KMS-11 (cell line): ENCODE results near the gene LETMD1.
A peak's percentile ranks its signal among the peaks of the same experiment; 100 is the strongest.

Source experiments
- H2AFZ ChIP-seq: fragments of 200-600 bp; sonication (generic); 2 replicates; pipeline ENCODE4 v1.6.1; 2016; ENCODE audit warnings: antibody characterized with exemption, mixed run types, low read depth
- H3K27ac ChIP-seq: fragments of 200-600 bp; sonication (generic); 2 replicates; pipeline ENCODE4 v1.6.1; 2016; ENCODE audit warnings: mild to moderate bottlenecking, mixed run types
- H3K27me3 ChIP-seq: fragments of 200-600 bp; sonication (generic); 2 replicates; pipeline ENCODE4 v1.6.1; 2017; ENCODE audit warnings: mild to moderate bottlenecking, low read depth, mixed run types, moderate library complexity; ENCODE audit not compliant: insufficient read depth
- H3K36me3 ChIP-seq: fragments of 200-600 bp; sonication (generic); 2 replicates; pipeline ENCODE4 v1.6.1; 2017; ENCODE audit warnings: mild to moderate bottlenecking, mixed run types; ENCODE audit not compliant: insufficient read depth
- H3K4me1 ChIP-seq: fragments of 200-600 bp; sonication (generic); 2 replicates; pipeline ENCODE4 v1.6.1; 2016; ENCODE audit warnings: mild to moderate bottlenecking, low read depth, mixed run types; ENCODE audit not compliant: poor library complexity, severe bottlenecking
- H3K4me2 ChIP-seq: fragments of 200-600 bp; sonication (generic); 2 replicates; pipeline ENCODE4 v1.7.0; 2016; ENCODE audit warnings: mild to moderate bottlenecking, mixed run types
- H3K4me3 ChIP-seq: fragments of 200-600 bp; sonication (generic); IDR thresholded peaks from 2 replicates; pipeline ENCODE4 v1.6.1; 2017; ENCODE audit warnings: low read depth, low read length, mixed read lengths; ENCODE audit not compliant: insufficient read depth
- H3K79me2 ChIP-seq: fragments of 200-600 bp; sonication (generic); 2 replicates; pipeline ENCODE4 v1.6.1; 2016; ENCODE audit warnings: low read depth, mixed run types; ENCODE audit not compliant: insufficient read depth
- H3K9ac ChIP-seq: fragments of 200-600 bp; sonication (generic); 2 replicates; pipeline ENCODE4 v1.6.1; 2016; ENCODE audit warnings: mild to moderate bottlenecking, mixed run types
- H4K20me1 ChIP-seq: fragments of 200-600 bp; sonication (generic); 2 replicates; pipeline ENCODE4 v1.6.1; 2016; ENCODE audit warnings: mild to moderate bottlenecking, mixed run types; ENCODE audit not compliant: insufficient read depth
- CTCF ChIP-seq: fragments of 200-600 bp; sonication (generic); conservative IDR thresholded peaks from 2 replicates; pipeline ENCODE4 v1.6.1; 2017; ENCODE audit warnings: low read depth, mild to moderate bottlenecking, antibody characterized with exemption, low read length, moderate library complexity, mixed read lengths

The LETMD1 gene

GRCh38 chr12:51070004-51070403, 21.9 kb downstream of the LETMD1 start:
- H3K9ac ChIP-seq = no peak overlapping the region
- H3K4me2 ChIP-seq = peak overlapping the region; percentile 1; the same call in 1 of the 2 replicates
- H2AFZ ChIP-seq = no peak overlapping the region
- no peaks in the 10 kb centered on the region for H3K27me3 ChIP-seq
- peaks cover 28% of the 10 kb centered on the region for H3K4me1 ChIP-seq
- no peak overlapping the region; the same call in 1 of the 2 replicates for H3K27ac ChIP-seq
- H4K20me1 ChIP-seq = no peaks in the 10 kb centered on the region
- no peaks in the 10 kb centered on the region for H3K36me3 ChIP-seq
- TF ChIP-seq CTCF = no peak
- H3K79me2 ChIP-seq = no peaks in the 10 kb centered on the region
- H3K4me3 ChIP-seq = no peak overlapping the region

DNA sequence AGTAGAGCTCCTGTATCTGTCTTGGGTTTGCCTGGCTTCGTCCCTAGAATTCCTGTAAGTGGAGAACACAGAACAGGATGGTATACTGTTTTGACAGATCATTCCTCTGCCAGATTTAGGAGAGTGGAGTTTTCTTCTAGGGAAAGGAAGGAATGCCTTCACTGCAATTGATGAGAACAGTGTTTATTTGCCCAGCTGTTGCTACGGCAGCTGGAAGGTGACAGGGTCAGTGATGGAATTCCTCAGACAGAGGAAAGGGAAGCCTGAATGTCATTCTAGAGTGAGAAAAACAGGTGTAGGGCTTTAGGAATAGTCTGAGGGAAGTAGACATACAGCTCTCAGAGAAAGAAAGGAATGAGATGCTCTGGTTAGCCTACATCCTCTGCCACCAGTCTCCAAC, 23.5 kb downstream of the LETMD1 start:
- no peak overlapping the region for H3K4me3 ChIP-seq
- H3K36me3 ChIP-seq = no peaks in the 10 kb centered on the region
- TF ChIP-seq CTCF = no peak
- H4K20me1 ChIP-seq = no peaks in the 10 kb centered on the region
- no peak overlapping the region for H3K27ac ChIP-seq
- H3K79me2 ChIP-seq = no peaks in the 10 kb centered on the region
- H3K27me3 ChIP-seq = no peaks in the 10 kb centered on the region
- H2AFZ ChIP-seq = no peak overlapping the region
- H3K9ac ChIP-seq = no peak overlapping the region
- peaks cover 13% of the 10 kb centered on the region for H3K4me1 ChIP-seq
- no peak overlapping the region for H3K4me2 ChIP-seq

DNA sequence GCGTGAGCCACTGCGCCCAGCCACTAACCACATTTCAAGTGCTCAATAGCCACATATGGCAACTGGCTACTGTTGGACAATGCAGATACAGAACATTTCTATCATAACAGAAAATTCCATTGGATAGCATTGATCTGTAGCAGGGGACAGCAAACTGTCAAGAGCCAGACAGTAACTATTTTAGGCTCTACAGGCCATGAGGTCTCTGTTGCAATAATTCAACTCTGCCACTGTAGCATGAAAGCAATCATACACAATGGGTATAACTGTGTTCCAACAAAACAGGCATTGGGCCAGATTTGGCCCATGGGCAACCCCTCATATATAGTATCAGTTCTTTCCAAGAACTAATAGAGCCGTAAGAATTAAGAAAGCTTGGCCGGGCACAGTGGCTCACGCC, 27.3 kb downstream of the LETMD1 start:
- Histone ChIP-seq H4K20me1 (no peaks in the 10 kb centered on the region), H3K9ac (no peak overlapping the region), H3K79me2 (no peaks in the 10 kb centered on the region), H3K27ac (no peak overlapping the region), H3K4me1 (peaks cover 4% of the 10 kb centered on the region), H2AFZ (no peak overlapping the region), H3K36me3 (no peaks in the 10 kb centered on the region), H3K4me2 (no peak overlapping the region), H3K27me3 (no peaks in the 10 kb centered on the region), H3K4me3 (no peak overlapping the region)
- no peak for TF ChIP-seq CTCF

DNA sequence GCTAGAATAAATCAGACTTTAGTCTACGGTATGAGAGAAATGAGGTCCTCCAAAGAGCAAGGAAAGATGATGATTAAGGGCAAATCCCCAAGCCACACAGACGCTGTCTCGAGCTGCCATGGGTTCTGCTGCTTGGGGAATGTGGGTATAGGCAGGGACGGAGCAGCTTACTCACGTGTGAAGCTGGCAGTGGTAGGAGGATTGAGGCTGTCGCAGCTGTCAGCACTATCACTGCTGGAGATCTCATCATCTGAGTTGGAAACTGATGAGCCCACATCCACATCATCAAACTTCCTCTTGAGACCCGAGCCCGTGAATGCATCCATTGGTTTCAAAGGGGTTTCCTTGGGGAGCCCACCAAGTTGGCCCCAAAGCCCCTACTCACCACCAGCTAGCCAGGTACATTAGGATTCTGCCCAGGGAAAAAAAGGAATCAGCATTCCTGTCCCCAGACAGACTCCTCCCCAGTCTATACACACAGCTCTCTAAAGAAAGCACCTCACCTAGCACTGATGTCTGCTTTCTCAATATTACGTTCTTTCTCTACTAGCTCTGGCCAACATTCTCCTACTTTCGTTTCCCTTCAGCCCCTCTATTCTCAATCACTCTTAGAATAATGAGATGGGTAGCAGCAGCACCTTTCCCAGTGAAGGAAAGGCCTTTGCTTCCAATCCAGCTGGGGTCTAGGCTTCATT, 28.3 kb downstream of the LETMD1 start:
- no peaks in the 10 kb centered on the region for H3K36me3 ChIP-seq
- no peaks in the 10 kb centered on the region for H3K27me3 ChIP-seq
- TF ChIP-seq CTCF = no peak
- H3K4me2 ChIP-seq = no peak overlapping the region
- H3K9ac ChIP-seq = no peak overlapping the region
- H3K27ac ChIP-seq = no peak overlapping the region
- H3K4me3 ChIP-seq = no peak overlapping the region
- H3K4me1 ChIP-seq = no peaks in the 10 kb centered on the region
- no peaks in the 10 kb centered on the region for H3K79me2 ChIP-seq
- H2AFZ ChIP-seq = no peak overlapping the region
- no peaks in the 10 kb centered on the region for H4K20me1 ChIP-seq
